Measurements from ENCODE around the gene CSTB.
A peak's percentile ranks its signal among the peaks of the same experiment; 100 is the strongest.

The CSTB gene

DNA sequence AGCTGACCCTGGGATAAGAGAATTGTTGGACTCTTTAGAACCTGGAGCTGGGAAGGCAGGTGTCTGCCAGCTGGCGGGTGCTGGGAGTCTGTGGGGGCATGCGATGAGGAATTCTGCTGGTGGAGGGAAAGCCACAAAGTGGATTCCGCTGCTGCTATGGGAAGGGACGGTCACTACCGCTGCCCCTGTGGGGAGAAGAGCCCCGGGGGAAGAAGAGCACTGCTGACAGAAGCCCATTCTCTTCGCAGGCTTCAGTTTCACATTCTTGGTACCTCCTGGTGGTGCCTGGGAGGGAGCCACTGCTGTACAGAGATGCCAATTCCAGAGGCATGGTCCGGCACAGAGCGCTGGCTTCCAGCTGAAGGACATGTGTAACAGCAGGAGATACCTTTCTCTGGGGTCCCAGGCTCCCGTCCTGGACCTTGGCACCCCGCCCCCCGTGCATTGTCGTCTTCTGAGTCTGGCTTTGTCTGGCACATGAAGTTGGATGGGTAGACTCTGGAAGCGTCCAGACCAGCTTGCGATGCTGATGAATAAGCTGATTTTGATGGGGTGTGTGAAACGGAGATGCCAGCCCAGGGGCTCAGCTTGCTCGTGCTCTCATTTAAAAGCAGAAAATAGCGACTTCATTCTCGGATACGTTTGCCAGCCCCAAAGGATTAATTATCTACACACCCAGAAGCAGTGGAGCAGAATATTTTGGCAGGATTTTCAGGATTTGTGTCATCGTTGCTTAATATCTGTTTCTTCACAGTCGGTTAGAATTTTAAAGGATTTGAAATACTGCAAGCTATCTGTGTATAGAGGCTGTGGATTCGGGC lies 44.0 kb downstream of the CSTB start:
- TF ChIP-seq, protein P1, sequence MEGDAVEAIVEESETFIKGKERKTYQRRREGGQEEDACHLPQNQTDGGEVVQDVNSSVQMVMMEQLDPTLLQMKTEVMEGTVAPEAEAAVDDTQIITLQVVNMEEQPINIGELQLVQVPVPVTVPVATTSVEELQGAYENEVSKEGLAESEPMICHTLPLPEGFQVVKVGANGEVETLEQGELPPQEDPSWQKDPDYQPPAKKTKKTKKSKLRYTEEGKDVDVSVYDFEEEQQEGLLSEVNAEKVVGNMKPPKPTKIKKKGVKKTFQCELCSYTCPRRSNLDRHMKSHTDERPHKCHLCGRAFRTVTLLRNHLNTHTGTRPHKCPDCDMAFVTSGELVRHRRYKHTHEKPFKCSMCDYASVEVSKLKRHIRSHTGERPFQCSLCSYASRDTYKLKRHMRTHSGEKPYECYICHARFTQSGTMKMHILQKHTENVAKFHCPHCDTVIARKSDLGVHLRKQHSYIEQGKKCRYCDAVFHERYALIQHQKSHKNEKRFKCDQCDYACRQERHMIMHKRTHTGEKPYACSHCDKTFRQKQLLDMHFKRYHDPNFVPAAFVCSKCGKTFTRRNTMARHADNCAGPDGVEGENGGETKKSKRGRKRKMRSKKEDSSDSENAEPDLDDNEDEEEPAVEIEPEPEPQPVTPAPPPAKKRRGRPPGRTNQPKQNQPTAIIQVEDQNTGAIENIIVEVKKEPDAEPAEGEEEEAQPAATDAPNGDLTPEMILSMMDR (IDR thresholded peaks at IDR 0.05; ENCODE audit: low read depth, low read length), result no peak
- H3K4me3 ChIP-seq (ENCODE audit: low read depth, low read length), result no peak overlapping the region

DNA sequence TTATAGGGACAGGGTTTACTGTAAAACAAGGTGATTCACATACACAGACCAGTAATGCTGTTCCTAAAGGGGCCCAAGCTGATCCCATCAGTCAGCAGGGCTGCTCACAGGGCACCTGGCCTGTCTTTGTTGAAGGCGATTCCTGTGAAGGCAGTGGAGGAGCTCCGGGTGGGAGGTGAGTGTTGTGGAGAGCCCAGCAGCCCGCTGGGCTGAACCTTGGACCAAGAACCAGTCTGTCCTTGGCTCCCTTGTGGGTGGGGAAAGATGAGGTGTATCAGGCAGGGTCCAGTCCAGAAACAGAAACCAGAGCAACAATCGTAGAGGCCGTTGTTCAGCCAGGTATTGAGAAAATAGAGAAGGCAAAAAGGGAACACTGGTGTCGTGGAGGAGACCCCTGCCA lies 44.6 kb downstream of the CSTB start:
- TF ChIP-seq, protein P1 (IDR thresholded peaks at IDR 0.05; ENCODE audit: low read depth, low read length), result no peak
- H3K4me3 ChIP-seq (ENCODE audit: low read depth, low read length), result no peak overlapping the region

DNA sequence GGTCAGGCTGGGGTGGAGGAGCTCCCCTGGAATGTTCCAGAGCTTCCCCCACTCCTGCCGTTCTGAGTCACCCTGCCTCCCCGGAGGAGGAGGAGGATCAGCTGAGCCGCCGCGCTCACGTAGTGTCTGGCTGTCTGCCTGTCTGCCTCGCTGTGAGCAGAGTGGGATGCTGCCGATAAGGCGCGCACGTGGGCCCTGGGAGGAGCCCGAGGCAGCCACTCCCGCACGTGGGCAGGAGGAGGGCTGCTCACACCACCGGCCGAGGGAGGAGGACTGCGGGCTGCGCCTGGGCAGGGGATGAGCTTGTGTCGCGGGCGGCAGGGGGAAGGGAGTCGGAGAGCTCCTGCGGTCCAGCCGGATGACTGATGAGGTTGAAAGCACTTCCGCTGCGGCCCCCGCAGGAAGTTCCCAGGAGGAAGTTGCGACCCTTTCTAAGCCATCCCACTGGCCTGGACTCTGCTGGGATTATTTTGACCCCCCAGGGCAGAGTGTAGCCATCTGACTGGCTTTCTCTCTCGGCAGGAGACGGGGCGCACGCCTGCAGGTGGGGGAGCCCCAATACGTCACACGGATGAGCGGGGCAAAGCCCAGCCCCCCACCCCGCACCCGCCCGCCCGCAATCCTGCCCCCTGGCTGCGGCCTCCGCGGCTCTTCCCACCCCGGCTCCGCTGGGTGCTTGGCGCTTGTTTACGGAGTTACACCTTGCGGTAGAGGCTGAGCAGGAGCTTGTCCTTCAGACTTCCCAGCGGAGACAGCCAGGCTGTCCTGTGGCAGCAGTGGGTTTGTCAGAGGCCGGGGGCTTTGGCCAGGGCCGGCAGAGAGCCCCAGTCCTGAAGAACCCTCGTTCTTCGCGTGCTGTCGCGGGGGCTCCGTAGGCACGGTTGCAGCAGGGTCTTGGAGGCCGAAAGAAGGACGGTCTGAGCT lies 47.4 kb downstream of the CSTB start:
- TF ChIP-seq, protein P1 (IDR thresholded peaks at IDR 0.05; ENCODE audit: low read depth, low read length), result no peak
- peak overlapping the region; percentile 66 for H3K4me3 ChIP-seq (ENCODE audit: low read depth, low read length)

DNA sequence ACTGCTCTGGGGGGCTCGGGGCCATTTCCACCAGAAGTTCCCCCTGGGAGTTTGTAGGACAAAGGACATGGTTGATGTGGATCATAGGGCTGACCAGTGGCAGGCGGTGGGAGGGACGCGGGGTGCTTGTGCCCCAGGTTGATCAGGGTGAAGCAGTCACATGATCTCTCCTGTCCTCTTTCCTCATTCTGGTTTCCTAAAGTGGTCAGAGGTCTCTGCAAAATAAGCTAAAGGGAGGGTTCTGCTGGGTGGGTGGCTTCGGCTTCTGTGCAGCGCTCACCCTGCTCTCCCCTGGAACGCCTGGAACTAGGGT lies 48.0 kb downstream of the CSTB start:
- peak overlapping the region; percentile 66 for H3K4me3 ChIP-seq (ENCODE audit: low read depth, low read length)
- TF ChIP-seq, protein P1 (IDR thresholded peaks at IDR 0.05; ENCODE audit: low read depth, low read length), result no peak

DNA sequence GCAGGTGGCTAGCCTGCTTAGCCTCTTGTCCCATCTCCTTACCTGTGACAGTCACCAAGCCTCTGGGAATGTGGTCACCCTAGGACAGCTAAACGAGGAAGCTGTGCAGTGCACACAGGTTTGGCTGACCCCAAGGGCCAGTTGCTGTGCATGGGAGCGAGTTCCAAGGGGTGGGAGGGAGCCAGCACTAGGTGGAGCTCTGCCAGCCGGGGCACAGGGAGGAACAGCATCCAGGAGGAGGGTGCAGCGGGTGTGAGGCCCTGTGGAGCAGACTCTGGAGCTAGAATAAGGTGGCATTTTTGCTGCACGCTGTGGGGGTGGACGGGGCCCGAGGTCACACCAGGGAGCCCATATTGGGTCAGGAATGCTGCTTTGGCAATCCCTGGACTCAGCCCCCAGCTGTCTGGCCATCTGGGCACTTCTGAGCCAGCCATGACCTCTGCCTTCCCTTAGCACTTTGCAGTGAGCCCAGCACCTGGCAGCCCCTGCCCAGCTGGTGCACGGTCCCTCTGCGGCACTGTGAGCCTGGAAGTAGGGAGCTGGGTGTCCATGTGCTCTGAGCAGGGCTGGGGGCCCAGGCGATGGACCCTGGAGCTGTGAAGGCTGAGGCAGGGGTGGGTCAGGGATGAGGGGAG lies 48.5 kb downstream of the CSTB start:
- TF ChIP-seq, protein P1 (IDR thresholded peaks at IDR 0.05; ENCODE audit: low read depth, low read length), result no peak
- H3K4me3 ChIP-seq (ENCODE audit: low read depth, low read length), result no peak overlapping the region

DNA sequence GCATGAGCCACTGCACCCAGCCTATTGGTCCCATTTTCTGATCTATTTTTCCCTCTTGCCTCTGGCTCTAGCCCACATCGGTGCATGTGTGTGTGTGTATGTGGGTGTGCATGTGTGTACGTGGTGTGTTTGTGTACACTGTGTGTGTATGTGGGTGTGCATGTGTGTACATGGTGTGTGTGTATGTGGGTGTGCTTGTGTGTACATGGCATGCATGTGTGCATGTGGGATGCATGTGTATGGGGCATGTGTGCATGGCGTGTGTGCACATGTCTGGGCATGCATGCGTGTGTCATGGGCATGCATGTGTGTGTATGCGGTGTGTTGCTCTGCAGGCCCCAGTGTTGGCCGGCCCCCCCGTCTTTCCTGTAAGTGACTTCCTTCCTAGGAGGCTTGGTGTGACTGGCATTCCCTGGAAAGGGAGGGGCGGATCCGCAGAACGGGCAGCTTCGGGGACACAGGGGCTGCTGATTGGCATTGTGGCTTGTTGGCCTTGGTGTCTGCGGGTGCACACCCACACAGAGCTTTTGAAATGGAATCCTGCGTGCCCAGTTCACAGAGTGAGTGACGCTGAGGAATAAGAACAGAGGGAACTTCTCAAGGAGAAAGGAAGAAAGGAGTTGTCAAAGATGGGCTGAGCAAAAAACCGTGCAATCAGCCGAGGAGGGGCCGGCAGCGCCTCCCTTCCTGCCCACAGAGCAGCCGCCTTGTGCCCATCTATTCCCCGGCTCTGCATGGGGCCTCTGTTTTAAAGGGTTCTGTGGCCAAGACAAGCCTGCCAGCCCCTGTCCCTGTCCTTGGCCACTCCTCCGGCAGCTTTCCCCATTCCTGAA lies 49.2 kb downstream of the CSTB start:
- no peak overlapping the region for H3K4me3 ChIP-seq (ENCODE audit: low read depth, low read length)
- TF ChIP-seq, protein P1 (IDR thresholded peaks at IDR 0.05; ENCODE audit: low read depth, low read length), result no peak
